PC-3 (cell line): ENCODE data around the gene DIP2B.

Experiments
- CTCF ChIP-seq: fragments of 300-600 bp; sonication (generic); conservative IDR thresholded peaks from 2 replicates; pipeline ENCODE4 v1.5.1; 2017; ENCODE audit warnings: antibody characterized with exemption, low read depth, mild to moderate bottlenecking, low read length
- EZH2 ChIP-seq: fragments of 300-600 bp; sonication (generic); IDR thresholded peaks from one replicate; pipeline ENCODE4 v1.6.1; 2017; ENCODE audit warnings: antibody characterized with exemption, mild to moderate bottlenecking, low read length; ENCODE audit not compliant: unreplicated experiment
- EZH2phosphoT487 ChIP-seq: fragments of 300-600 bp; sonication (generic); IDR thresholded peaks from 2 replicates; pipeline ENCODE4 v1.6.1; 2018; ENCODE audit warnings: mild to moderate bottlenecking, antibody characterized with exemption, low read length, borderline replicate concordance

- TF ChIP-seq CTCF (no peak), EZH2 (no peak), EZH2phosphoT487 (no peak)
These were observed 52.6 kb downstream of the DIP2B start for GRCh38 chr12:50557421-50557820.
